Karpas-422 (cell line): ENCODE measurements around the gene CDKN2AIPNL. TPM values are rescaled to one million over a fixed set of nuclear protein-coding genes. Genes with fewer than 3 reads are reported as not detected.

Experiments used
- DNase-seq: peaks from one replicate; pipeline ENCODE4 v3.0.0-alpha.2; 2015
- H2AFZ ChIP-seq: fragments of 200-600 bp; sonication (generic); 2 replicates; pipeline ENCODE4 v1.6.1; 2014; ENCODE audit warnings: antibody characterized with exemption, low read length, mixed read lengths
- H3K27ac ChIP-seq: fragments of 200-600 bp; sonication (generic); 2 replicates; pipeline ENCODE4 v1.5.1; 2014; ENCODE audit warnings: mild to moderate bottlenecking, low read length, moderate library complexity
- H3K27me3 ChIP-seq: fragments of 200-600 bp; sonication (generic); 2 replicates; pipeline ENCODE4 v1.6.1; 2014; ENCODE audit warnings: low read length, mixed read lengths
- H3K36me3 ChIP-seq: fragments of 200-600 bp; sonication (generic); 2 replicates; pipeline ENCODE4 v1.6.1; 2014; ENCODE audit warnings: low read length, mixed read lengths; ENCODE audit not compliant: insufficient read depth
- H3K4me1 ChIP-seq: fragments of 200-600 bp; sonication (generic); 2 replicates; pipeline ENCODE4 v1.6.1; 2014; ENCODE audit warnings: mild to moderate bottlenecking, low read length, mixed read lengths
- H3K4me2 ChIP-seq: fragments of 200-600 bp; sonication (generic); 2 replicates; pipeline ENCODE4 v1.6.1; 2014; ENCODE audit warnings: low read length, low read depth, mild to moderate bottlenecking; ENCODE audit not compliant: poor library complexity, severe bottlenecking
- H3K4me3 ChIP-seq: fragments of 200-600 bp; sonication (generic); 2 replicates; pipeline ENCODE4 v1.5.1; 2014; ENCODE audit warnings: mild to moderate bottlenecking, antibody characterized with exemption, low read length, mixed read lengths
- H3K79me2 ChIP-seq: fragments of 200-600 bp; sonication (generic); 2 replicates; pipeline ENCODE4 v1.6.1; 2014; ENCODE audit warnings: mild to moderate bottlenecking, low read length, mixed read lengths
- H3K9ac ChIP-seq: fragments of 200-600 bp; sonication (generic); 2 replicates; pipeline ENCODE4 v1.6.0; 2014; ENCODE audit warnings: low read length
- H3K9me2 ChIP-seq: fragments of 200-600 bp; sonication (generic), shearing (Covaris generic); replicated peaks from 2 replicates; pipeline ENCODE4 v1.6.0; 2014; ENCODE audit warnings: mild to moderate bottlenecking, low read length, moderate library complexity; ENCODE audit not compliant: insufficient read depth
- H3K9me3 ChIP-seq: fragments of 300-700, 200-600 bp; sonication (generic); 2 replicates; pipeline ENCODE4 v1.6.1; 2014; ENCODE audit warnings: low read length, mixed read lengths
- H4K20me1 ChIP-seq: fragments of 200-600 bp; sonication (generic); 2 replicates; pipeline ENCODE4 v1.6.1; 2014; ENCODE audit warnings: mild to moderate bottlenecking, antibody characterized with exemption, low read length, low read depth; ENCODE audit not compliant: insufficient read depth
- total RNA-seq: library from RNA; depleted of rRNA; stranded (reverse); fragments of >200 nt; shearing (Covaris generic); gene quantifications from 2 replicates; pipeline ENCODE4 v1.2.3, GENCODE V29; 2014; ENCODE audit warnings: low replicate concordance; rRNA removed

Gene CDKN2AIPNL, protein sequence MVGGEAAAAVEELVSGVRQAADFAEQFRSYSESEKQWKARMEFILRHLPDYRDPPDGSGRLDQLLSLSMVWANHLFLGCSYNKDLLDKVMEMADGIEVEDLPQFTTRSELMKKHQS
- total RNA-seq: 51.7 and 58.7 TPM in 2 replicates

DNA sequence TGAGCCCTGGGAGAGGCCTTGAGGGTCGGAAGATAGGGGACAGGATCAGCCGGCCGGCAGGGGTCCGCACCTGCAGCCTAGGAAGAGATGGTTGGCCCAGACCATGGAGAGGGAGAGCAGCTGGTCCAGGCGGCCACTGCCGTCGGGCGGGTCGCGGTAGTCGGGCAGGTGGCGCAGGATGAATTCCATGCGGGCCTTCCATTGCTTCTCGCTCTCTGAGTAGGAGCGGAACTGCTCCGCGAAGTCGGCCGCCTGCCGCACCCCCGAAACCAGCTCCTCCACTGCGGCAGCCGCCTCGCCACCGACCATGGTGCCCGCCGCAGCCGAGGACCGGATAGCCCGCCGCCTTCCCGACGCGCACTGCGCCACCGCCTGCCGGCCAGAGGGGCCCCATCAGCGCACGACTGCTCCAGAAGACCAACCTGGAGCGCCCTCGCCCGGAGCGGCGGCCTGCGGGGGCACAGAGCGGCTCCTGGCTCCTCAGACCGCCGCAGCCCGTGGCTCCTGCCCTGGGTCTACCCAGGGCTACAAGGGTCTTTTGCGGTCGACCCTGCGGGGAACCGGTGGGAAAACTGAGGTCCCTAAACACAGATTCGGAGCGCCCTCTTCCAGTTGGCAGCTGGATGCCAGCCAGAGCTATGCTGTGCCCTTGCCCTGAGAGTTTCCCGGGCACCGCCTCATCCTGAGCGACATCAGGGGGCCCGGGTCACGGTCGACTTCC, at the start of gene CDKN2AIPNL:
TSS of gene CDKN2AIPNL (minus strand) at position 336 of the 721 bp plus-strand sequence. CDS start at position 309, 27 bp downstream.
- peak within 1 kb of the TSS; percentile 99 for H3K9ac ChIP-seq
- H3K36me3 ChIP-seq: peaks cover 5% of the 10 kb centered on the region; the same call in 1 of the 2 replicates
- H3K27me3 ChIP-seq: no peaks in the 10 kb centered on the region
- peak within 1 kb of the TSS; percentile 99 for H2AFZ ChIP-seq
- peak within 1 kb of the TSS; percentile 78 for H3K27ac ChIP-seq
- H3K4me2 ChIP-seq: peak within 1 kb of the TSS; percentile 98
- DNase-seq: peak; percentile 95
- peak within 1 kb of the TSS; percentile 100 for H3K4me3 ChIP-seq
- H3K79me2 ChIP-seq: peaks cover 42% of the 10 kb centered on the region
- H3K9me2 ChIP-seq: no peaks in the 10 kb centered on the region
- no peaks in the 10 kb centered on the region for H4K20me1 ChIP-seq
- peaks cover 24% of the 10 kb centered on the region for H3K4me1 ChIP-seq
- no peaks in the 10 kb centered on the region for H3K9me3 ChIP-seq

DNA sequence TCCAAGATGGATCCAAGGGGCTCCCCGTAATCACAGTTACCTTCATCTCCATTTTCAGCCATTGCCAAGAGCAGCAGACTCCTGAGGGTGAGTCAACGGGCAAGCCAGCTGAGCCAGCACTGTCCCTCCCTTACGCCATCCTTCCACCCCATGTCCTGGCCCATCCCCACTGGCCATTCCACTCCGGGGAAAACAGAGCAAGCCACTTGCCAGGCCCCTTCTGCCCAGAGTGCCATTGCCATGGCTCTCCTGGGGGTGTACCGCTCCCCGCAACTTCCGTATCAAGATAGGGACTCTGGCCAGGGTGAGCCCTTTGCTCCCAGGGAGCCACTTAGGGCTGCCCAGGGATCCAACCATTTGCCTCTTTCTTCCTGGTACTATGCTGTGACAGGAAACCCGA, 48.9 kb upstream of the CDKN2AIPNL start:
- Histone ChIP-seq H2AFZ (no peak overlapping the region), H3K27ac (no peak overlapping the region), H3K36me3 (no peaks in the 10 kb centered on the region), H3K9me3 (no peaks in the 10 kb centered on the region), H3K4me2 (no peak overlapping the region), H4K20me1 (no peaks in the 10 kb centered on the region), H3K4me1 (peaks cover 13% of the 10 kb centered on the region), H3K9me2 (no peaks in the 10 kb centered on the region), H3K27me3 (no peaks in the 10 kb centered on the region; the same call in 1 of the 2 replicates), H3K4me3 (no peak overlapping the region), H3K79me2 (no peaks in the 10 kb centered on the region), H3K9ac (no peak overlapping the region)
- no peak for DNase-seq

DNA sequence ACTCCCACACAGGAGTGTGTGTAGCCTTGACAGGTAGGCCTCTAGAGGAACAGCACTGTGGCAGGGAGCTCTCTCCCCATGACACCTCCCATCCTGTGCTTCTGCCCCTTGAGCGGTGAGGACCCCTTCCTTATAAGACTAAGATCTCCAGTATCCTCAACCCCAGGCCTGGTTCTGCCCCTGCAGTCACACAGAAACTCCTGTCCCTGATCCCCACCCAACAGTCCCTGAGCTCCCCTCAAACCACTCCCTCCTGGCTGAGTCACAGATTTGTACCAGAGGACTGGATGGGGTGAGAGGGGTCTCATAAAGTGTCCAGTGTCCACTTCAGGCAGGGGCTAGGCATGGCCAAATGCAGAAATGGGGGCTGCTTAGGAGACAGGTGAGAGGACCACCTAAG, 47.8 kb upstream of the CDKN2AIPNL start:
- Histone ChIP-seq H3K79me2 (no peaks in the 10 kb centered on the region), H3K36me3 (no peaks in the 10 kb centered on the region)
- DNase-seq: no peak

DNA sequence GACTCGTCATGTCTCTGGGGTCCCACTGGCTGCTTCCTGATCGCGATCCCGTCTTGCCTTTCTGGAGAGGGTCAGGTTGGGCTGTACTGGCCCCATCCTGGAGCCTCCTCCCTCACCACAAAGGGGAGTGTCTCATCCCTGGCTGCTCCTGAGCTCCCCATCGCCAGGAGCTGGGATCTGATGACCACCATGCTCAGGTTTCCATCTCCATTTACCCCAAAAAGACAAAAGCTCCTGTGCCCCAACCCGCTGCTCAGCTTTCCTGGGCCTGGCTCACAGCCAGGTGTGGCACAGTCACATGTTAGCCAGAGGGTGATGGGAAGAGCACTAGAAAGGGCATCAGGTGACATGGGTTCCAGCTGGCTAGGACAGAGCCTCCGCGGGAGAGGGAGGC, 47.3 kb upstream of the CDKN2AIPNL start:
- H3K9me3 ChIP-seq: no peaks in the 10 kb centered on the region
- H3K27ac ChIP-seq: no peak overlapping the region
- no peak overlapping the region for H2AFZ ChIP-seq
- no peaks in the 10 kb centered on the region; the same call in 1 of the 2 replicates for H3K27me3 ChIP-seq
- H3K79me2 ChIP-seq: no peaks in the 10 kb centered on the region
- DNase-seq: no peak
- no peaks in the 10 kb centered on the region for H3K9me2 ChIP-seq
- H4K20me1 ChIP-seq: no peaks in the 10 kb centered on the region
- no peak overlapping the region for H3K4me3 ChIP-seq
- no peak overlapping the region for H3K4me2 ChIP-seq
- no peaks in the 10 kb centered on the region for H3K36me3 ChIP-seq
- H3K9ac ChIP-seq: no peak overlapping the region
- peaks cover 2% of the 10 kb centered on the region for H3K4me1 ChIP-seq

More for the DNA sequence above, 47.8 kb upstream of the CDKN2AIPNL start:
- no peak overlapping the region for H3K4me2 ChIP-seq
- no peaks in the 10 kb centered on the region; the same call in 1 of the 2 replicates for H3K27me3 ChIP-seq
- H2AFZ ChIP-seq: no peak overlapping the region
- no peaks in the 10 kb centered on the region for H3K9me3 ChIP-seq
- no peak overlapping the region for H3K4me3 ChIP-seq
- H4K20me1 ChIP-seq: no peaks in the 10 kb centered on the region
- no peak overlapping the region for H3K27ac ChIP-seq
- no peak overlapping the region for H3K9ac ChIP-seq
- H3K9me2 ChIP-seq: no peaks in the 10 kb centered on the region
- peaks cover 5% of the 10 kb centered on the region for H3K4me1 ChIP-seq

DNA sequence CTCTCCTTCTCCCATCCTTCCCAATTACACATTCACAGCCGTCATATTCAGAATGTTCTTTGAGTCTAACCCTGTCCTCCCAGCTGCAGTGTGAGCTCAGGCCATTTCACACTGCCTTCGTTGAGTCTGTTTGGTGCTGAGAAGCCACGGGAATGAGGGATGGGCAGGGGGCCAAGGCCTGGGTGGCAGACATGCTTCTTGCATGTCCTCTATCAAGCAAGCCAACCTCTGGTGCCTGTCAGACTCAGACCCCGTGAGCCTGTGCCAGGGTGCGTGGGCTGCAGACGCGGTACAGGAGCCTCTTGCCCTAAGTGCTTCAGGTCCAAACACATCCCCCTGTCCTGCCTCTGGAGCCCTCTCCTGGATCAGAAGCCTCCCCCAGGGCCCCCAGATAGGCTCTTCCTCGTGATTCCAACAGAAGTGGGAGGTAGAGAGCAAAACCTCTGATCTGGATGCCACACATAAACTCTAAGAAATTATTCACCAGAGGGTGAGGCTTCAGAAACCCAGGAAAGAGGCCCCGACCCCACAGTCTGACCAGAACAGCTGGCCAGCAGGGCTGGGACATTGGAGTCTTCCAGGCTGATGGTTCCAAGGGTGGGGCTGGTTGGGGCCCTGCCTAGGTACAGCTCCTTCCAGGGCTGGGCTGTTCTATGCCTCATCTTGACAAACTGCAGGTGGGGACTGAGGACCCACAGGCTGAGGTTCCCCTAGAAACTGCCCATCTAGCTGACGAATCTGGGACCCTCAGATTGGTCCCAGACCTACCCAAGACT, 46.7 kb upstream of the CDKN2AIPNL start:
- no peak overlapping the region for H3K4me2 ChIP-seq
- no peak overlapping the region for H2AFZ ChIP-seq
- no peaks in the 10 kb centered on the region for H3K79me2 ChIP-seq
- no peak overlapping the region for H3K4me3 ChIP-seq
- H3K27me3 ChIP-seq: no peaks in the 10 kb centered on the region; the same call in 1 of the 2 replicates
- no peaks in the 10 kb centered on the region for H4K20me1 ChIP-seq
- no peak overlapping the region for H3K9ac ChIP-seq
- no peaks in the 10 kb centered on the region for H3K4me1 ChIP-seq
- DNase-seq: no peak
- H3K9me3 ChIP-seq: no peaks in the 10 kb centered on the region
- H3K9me2 ChIP-seq: no peaks in the 10 kb centered on the region
- H3K27ac ChIP-seq: no peak overlapping the region
- H3K36me3 ChIP-seq: no peaks in the 10 kb centered on the region

DNA sequence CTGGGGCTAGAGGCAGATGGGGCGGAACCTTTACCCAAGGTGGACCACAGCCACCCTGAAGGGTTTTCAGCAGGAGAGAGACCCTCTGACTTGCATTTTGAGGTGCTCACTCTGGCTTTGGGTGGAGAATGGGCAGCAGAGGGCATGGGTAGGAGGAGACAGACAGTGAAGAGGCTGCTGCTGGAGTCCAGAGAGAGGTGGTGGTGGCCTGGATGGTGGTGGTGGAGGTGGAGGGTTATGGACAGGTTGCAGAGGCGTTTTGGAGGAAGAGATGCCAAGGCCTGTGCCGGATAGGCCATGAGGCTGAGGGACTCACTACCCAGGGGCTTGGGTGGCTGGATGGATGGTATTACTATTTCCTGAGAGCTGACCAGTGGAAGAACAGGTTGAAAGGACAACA, 46.1 kb upstream of the CDKN2AIPNL start:
- H3K9me2 ChIP-seq: no peaks in the 10 kb centered on the region
- no peaks in the 10 kb centered on the region for H3K27me3 ChIP-seq
- no peak overlapping the region for H3K4me2 ChIP-seq
- H3K36me3 ChIP-seq: no peaks in the 10 kb centered on the region
- H3K9ac ChIP-seq: no peak overlapping the region
- H3K4me1 ChIP-seq: no peaks in the 10 kb centered on the region
- no peaks in the 10 kb centered on the region for H3K9me3 ChIP-seq
- H4K20me1 ChIP-seq: no peaks in the 10 kb centered on the region
- DNase-seq: no peak
- H3K27ac ChIP-seq: no peak overlapping the region
- no peak overlapping the region for H2AFZ ChIP-seq
- no peak overlapping the region for H3K4me3 ChIP-seq
- H3K79me2 ChIP-seq: no peaks in the 10 kb centered on the region

DNA sequence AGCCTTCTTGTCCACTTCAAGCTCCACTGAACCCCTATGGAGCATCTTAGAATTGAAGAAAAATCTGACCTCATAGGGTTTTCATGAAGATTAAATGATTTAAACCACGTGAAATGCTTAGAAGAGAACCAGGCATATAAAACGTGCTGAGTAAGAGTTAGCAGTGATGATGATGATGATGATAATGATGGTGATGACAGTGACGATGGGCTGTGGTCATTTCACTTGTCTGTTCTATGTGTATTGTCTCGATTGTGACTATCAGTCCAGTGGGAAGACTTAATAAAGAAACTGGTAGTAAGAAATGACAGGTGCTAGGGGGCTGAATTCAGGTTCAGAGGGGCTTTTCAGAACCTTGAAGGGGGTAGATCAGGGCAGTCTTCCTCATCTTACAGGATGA, 45.1 kb upstream of the CDKN2AIPNL start:
- Histone ChIP-seq H3K27ac (no peak overlapping the region), H3K4me2 (no peak overlapping the region), H2AFZ (no peak overlapping the region), H4K20me1 (no peaks in the 10 kb centered on the region), H3K4me1 (no peaks in the 10 kb centered on the region), H3K79me2 (no peaks in the 10 kb centered on the region), H3K36me3 (no peaks in the 10 kb centered on the region), H3K27me3 (no peaks in the 10 kb centered on the region), H3K4me3 (no peak overlapping the region), H3K9me3 (no peaks in the 10 kb centered on the region), H3K9me2 (no peaks in the 10 kb centered on the region), H3K9ac (no peak overlapping the region)
- DNase-seq: no peak

DNA sequence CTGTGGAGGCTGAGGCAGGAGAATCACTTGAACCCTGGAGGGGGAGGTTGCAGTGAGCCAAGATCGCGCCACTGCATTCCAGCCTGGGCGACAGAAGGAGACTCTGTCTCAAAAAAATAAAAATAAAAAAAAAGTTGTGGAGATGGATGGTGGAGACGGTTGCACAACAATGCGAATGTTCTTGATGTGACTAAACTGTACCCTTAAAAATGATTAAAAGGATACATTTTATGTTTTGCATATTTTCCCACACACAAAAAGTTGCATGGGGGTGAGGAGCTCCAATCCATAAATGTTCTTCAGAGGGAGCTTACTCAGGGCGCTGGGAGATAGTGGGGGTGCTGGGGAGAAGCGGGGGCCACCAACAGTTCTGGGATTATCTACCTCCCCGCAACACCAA, 43.8 kb upstream of the CDKN2AIPNL start:
- H4K20me1 ChIP-seq: no peaks in the 10 kb centered on the region
- no peaks in the 10 kb centered on the region for H3K9me2 ChIP-seq
- no peak overlapping the region for H3K27ac ChIP-seq

More for the DNA sequence above, 43.8 kb upstream of the CDKN2AIPNL start:
- H3K4me1 ChIP-seq: no peaks in the 10 kb centered on the region
- no peak overlapping the region for H3K4me2 ChIP-seq
- no peaks in the 10 kb centered on the region for H3K79me2 ChIP-seq
- no peak for DNase-seq
- no peaks in the 10 kb centered on the region for H3K36me3 ChIP-seq
- H2AFZ ChIP-seq: no peak overlapping the region
- no peaks in the 10 kb centered on the region for H3K27me3 ChIP-seq
- H3K9ac ChIP-seq: no peak overlapping the region
- H3K4me3 ChIP-seq: no peak overlapping the region
- H3K9me3 ChIP-seq: no peaks in the 10 kb centered on the region
